Tibial nerve (tissue), 4 donors: ENCODE measurements around the gene NBEA. TPM values are rescaled to one million over a fixed set of nuclear protein-coding genes. Genes with fewer than 3 reads are reported as not detected.

Experiments
- DNase-seq, 2 donors: peaks; one replicate each; pipeline ENCODE4 v3.0.0-alpha.2; 2019; ENCODE audit warnings: low spot score in 2 of 2
- H3K27ac ChIP-seq, 4 donors: fragments of 200-600 bp; sonication (generic) in 3 of 4; one replicate each; pipeline ENCODE4 v1.5.1; 2017 to 2019; ENCODE audit warnings: mild to moderate bottlenecking in 1 of 4
- H3K27me3 ChIP-seq, 2 donors: fragments of 200-600 bp; sonication (generic) in 1 of 2; one replicate each; pipeline versions ENCODE4 v1.5.1 to v1.6.0; 2017 to 2019
- H3K36me3 ChIP-seq, 3 donors: fragments of 200-600 bp; sonication (generic); one replicate each; pipeline ENCODE4 v1.5.1; 2018 to 2019
- H3K4me1 ChIP-seq, 4 donors: fragments of 200-600 bp; sonication (generic) in 3 of 4; one replicate each; pipeline ENCODE4 v1.5.1; 2017 to 2019
- H3K4me3 ChIP-seq, 4 donors: fragments of 200-600 bp; sonication (generic) in 3 of 4; one replicate each; pipeline ENCODE4 v1.5.1; 2017 to 2019; ENCODE audit warnings: mild to moderate bottlenecking in 1 of 4, moderate library complexity in 1 of 4
- H3K9me3 ChIP-seq, 4 donors: fragments of 200-600 bp; sonication (generic) in 3 of 4; one replicate each; pipeline ENCODE4 v1.5.1; 2017 to 2019
- EP300 ChIP-seq, 2 donors: sonication (generic); formaldehyde crosslinking; IDR thresholded peaks; one replicate each; pipeline ENCODE4 v1.6.1; 2017; ENCODE audit warnings: antibody characterized with exemption in 2 of 2, mild to moderate bottlenecking in 1 of 2
- POLR2A ChIP-seq, 2 donors: fragments of 450-650 bp; IDR thresholded peaks; one replicate each; pipeline ENCODE4 v1.6.1; 2017; ENCODE audit warnings: antibody characterized with exemption in 2 of 2, mild to moderate bottlenecking in 2 of 2, moderate library complexity in 2 of 2
- WGBS, 2 donors: methylation state at CpG; one replicate each; pipeline ENCODE4 v1.1.5; 2018; 5-methylcytosine and 5-hydroxymethylcytosine counted together
- total RNA-seq, 4 donors: library from RNA; depleted of rRNA; stranded (reverse); fragments of >200 nt; gene quantifications; one replicate each; pipeline ENCODE4 v1.1.0, GENCODE V29; 2016
- TF ChIP-seq, protein P1 (sequence below), 5 experiments: fragments of 200-600 bp in 3 of 5; fragments of 450-650 bp in 2 of 5; sonication (generic) in 3 of 5; IDR thresholded peaks; one replicate each; pipeline ENCODE4 v1.5.1; 2016 to 2019; ENCODE audit warnings: antibody characterized with exemption in 5 of 5, mild to moderate bottlenecking in 3 of 5, moderate library complexity in 2 of 5

NBEA gene
- total RNA-seq, 4 donors from 2014 or later: 9.0 to 11.9 (median 10.5) TPM

DNA sequence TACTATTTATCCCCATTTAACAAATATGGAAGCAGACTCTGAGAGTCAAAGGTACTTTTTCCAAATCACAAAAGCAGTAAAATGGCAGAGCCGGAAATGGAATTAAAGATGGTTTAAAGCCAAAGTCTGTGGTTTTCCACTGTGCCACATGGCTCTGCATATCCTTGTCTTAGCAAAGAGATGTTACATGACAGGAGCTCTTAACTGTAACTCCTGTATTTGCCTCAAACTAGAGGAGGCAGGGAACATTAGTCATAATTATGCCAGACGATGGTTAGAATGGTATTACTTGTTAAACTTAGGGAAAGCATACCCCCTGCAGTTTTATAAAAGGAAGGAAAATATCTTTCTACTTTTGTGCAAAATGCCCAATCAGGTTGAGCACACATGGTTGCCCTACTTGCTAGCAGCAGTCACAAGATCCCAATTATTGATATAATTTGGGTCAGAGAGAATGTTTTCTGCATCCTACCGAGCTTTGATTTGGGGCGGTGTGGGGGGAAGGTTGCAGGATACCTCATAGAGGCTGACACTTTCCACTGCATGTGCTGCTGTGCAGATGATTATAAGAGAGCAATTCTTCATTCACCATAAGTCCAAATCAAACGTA lies 576.4 kb downstream of the NBEA start:
- no peak overlapping the region for H3K4me3 ChIP-seq
- no peaks in the 10 kb centered on the region for H3K36me3 ChIP-seq
- no peak for TF ChIP-seq POLR2A (IDR thresholded peaks at IDR 0.05)
- no peak for TF ChIP-seq EP300 (IDR thresholded peaks at IDR 0.05)
- TF ChIP-seq, protein P1, sequence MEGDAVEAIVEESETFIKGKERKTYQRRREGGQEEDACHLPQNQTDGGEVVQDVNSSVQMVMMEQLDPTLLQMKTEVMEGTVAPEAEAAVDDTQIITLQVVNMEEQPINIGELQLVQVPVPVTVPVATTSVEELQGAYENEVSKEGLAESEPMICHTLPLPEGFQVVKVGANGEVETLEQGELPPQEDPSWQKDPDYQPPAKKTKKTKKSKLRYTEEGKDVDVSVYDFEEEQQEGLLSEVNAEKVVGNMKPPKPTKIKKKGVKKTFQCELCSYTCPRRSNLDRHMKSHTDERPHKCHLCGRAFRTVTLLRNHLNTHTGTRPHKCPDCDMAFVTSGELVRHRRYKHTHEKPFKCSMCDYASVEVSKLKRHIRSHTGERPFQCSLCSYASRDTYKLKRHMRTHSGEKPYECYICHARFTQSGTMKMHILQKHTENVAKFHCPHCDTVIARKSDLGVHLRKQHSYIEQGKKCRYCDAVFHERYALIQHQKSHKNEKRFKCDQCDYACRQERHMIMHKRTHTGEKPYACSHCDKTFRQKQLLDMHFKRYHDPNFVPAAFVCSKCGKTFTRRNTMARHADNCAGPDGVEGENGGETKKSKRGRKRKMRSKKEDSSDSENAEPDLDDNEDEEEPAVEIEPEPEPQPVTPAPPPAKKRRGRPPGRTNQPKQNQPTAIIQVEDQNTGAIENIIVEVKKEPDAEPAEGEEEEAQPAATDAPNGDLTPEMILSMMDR (IDR thresholded peaks at IDR 0.05): no peak
- H3K4me1 ChIP-seq: no peaks in the 10 kb centered on the region
- 84 to 87% methylated on average over 5 of the region's 5 CpGs for WGBS, 2 donors
- no peak overlapping the region for H3K27ac ChIP-seq
- H3K9me3 ChIP-seq: no peaks in the 10 kb centered on the region
- no peak for DNase-seq
- H3K27me3 ChIP-seq: no peaks in the 10 kb centered on the region

DNA sequence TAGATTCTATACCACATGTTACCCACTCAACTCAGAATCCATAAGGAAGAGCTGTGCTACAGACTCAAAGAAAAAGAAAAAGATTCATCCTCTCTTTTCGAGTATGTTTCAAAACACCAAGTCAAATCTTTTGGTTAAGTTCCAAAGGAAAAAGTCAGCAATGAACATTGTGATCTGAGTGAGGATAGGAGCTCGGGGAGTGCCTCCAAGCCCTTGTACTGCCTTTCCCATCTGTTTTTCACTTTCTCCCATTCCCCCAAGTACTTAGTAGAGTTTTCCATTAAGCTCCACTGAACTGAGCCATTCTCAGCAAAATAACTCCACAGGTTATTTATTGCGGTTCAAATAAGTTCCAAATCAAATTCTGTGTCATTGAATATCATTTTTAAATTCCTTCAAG lies 582.1 kb downstream of the NBEA start:
- 68 to 72% methylated on average over 3 of the region's 3 CpGs for WGBS, 2 donors
- no peaks in the 10 kb centered on the region for H3K27me3 ChIP-seq
- TF ChIP-seq EP300 (IDR thresholded peaks at IDR 0.05) (no peak), POLR2A (IDR thresholded peaks at IDR 0.05) (no peak)
- TF ChIP-seq, protein P1 (IDR thresholded peaks at IDR 0.05): no peak
- H3K9me3 ChIP-seq: no peaks in the 10 kb centered on the region
- H3K27ac ChIP-seq: no peak overlapping the region
- no peaks in the 10 kb centered on the region for H3K4me1 ChIP-seq
- no peaks in the 10 kb centered on the region for H3K36me3 ChIP-seq
- DNase-seq: no peak
- H3K4me3 ChIP-seq: no peak overlapping the region

DNA sequence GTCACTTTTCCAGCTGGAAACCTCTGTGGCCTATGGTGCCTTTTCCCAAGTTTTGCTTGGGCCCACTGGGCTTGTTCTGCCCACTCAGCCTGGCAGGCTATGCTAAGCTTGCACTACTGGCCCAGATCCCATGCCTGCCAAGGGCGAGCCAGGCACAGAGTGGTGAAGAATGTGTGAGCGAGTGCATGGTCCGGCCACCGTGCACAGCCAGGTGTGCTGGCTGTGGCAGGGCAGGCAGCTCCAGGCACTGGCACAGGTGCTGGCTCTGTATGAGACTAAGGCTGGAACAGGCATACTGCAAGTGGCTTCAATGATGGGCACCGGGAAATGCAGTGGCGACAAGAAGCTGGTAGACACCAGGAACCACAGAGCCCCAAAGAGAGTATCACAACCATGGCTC lies 584.5 kb downstream of the NBEA start:
- no peak for DNase-seq
- Histone ChIP-seq H3K4me1 (no peaks in the 10 kb centered on the region), H3K36me3 (no peaks in the 10 kb centered on the region), H3K27me3 (no peaks in the 10 kb centered on the region), H3K4me3 (no peak overlapping the region), H3K27ac (no peak overlapping the region), H3K9me3 (no peaks in the 10 kb centered on the region)
- TF ChIP-seq EP300 (IDR thresholded peaks at IDR 0.05) (no peak), POLR2A (IDR thresholded peaks at IDR 0.05) (no peak)
- 94 to 98% methylated on average over 5 to 6 of the region's 6 CpGs for WGBS, 2 donors

DNA sequence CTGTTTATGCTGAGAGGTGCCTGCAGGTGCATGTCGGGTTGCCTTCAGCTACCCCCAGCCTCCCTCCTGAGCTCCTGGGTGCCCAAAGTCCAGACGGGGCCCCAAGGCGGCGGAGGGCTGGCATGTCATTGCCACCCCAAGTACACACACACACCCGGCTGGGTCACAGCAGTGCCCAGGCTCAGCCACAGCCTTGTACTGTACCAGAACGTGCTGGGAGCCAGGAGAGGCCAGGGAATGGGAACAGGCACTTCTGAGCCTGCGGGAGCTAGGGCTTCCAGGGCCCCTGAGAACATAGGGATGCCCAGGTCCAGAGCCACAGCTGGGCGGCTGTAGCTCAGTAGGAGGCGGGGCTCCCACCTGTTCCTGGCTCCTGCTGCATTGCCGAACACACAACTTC lies 585.4 kb downstream of the NBEA start:
- no peak overlapping the region for H3K27ac ChIP-seq
- H3K27me3 ChIP-seq: no peaks in the 10 kb centered on the region
- no peak for DNase-seq
- H3K36me3 ChIP-seq: no peaks in the 10 kb centered on the region
- no peak for TF ChIP-seq POLR2A (IDR thresholded peaks at IDR 0.05)
- no peak for TF ChIP-seq EP300 (IDR thresholded peaks at IDR 0.05)
- TF ChIP-seq, protein P1 (IDR thresholded peaks at IDR 0.05): no peak
- no peak overlapping the region for H3K4me3 ChIP-seq
- no peaks in the 10 kb centered on the region for H3K9me3 ChIP-seq
- WGBS, 2 donors: 95 to 96% methylated on average over 7 to 10 of the region's 10 CpGs
- H3K4me1 ChIP-seq: no peaks in the 10 kb centered on the region

DNA sequence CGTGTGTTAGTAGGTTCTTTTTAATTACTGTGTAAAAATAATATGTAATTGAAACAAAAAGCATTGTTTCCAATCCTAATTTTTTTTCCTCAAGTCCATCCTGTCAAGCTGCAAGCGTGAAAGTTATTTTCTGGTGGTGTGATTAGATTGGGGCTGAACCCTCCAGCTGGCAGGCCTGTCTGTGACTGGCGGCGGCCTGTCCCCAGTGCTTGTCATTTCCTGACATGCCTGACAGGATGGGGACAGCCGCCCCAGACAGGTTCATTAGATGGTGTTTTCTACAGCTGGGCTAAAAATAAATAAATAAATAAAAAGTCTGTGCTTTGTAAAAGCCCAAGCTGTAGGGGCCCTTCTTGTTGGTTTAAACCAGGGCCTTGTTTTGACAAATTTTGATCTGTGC lies 588.1 kb downstream of the NBEA start:
- 83 to 84% methylated on average over 5 of the region's 5 CpGs for WGBS, 2 donors

More for the DNA sequence above, 588.1 kb downstream of the NBEA start:
- Histone ChIP-seq H3K36me3 (no peaks in the 10 kb centered on the region), H3K27ac (no peak overlapping the region), H3K27me3 (no peaks in the 10 kb centered on the region), H3K4me3 (no peak overlapping the region), H3K4me1 (no peaks in the 10 kb centered on the region), H3K9me3 (no peaks in the 10 kb centered on the region)
- no peak for TF ChIP-seq POLR2A (IDR thresholded peaks at IDR 0.05)
- TF ChIP-seq EP300 (IDR thresholded peaks at IDR 0.05): no peak
- TF ChIP-seq, protein P1 (IDR thresholded peaks at IDR 0.05): no peak
- DNase-seq: no peak
